HepG2 (cell line): ENCODE results near the gene ACSL4.

Source experiments
- AKNA ChIP-seq: sonication (generic); formaldehyde crosslinking; IDR thresholded peaks from 2 replicates; pipeline ENCODE4 v1.4.0; 2020; ENCODE audit warnings: missing genetic modification reagents, borderline replicate concordance
- EP300 ChIP-seq, 3 experiments: sonication (generic) in 1 of 3; formaldehyde crosslinking in 1 of 3; IDR thresholded peaks; 2 replicates each; pipeline versions ENCODE4 v1.5.1 to v1.6.1; 2011 to 2020; ENCODE audit warnings: low read depth in 2 of 3, low read length in 2 of 3, borderline replicate concordance in 1 of 3, improper control_type of control experiment in 1 of 3, mild to moderate bottlenecking in 1 of 3, missing genetic modification reagents in 1 of 3, moderate library complexity in 1 of 3
- POLR2AphosphoS5 ChIP-seq: IDR thresholded peaks from 2 replicates; pipeline ENCODE4 v1.6.1; 2012; ENCODE audit warnings: low read depth, low read length
- ZNF253 ChIP-seq: sonication (generic); formaldehyde crosslinking; IDR thresholded peaks from 2 replicates; pipeline ENCODE4 v1.8.0; 2022; ENCODE audit warnings: mild to moderate bottlenecking, missing genetic modification reagents, borderline replicate concordance
- ZNF772 ChIP-seq: sonication (generic); formaldehyde crosslinking; IDR thresholded peaks from 2 replicates; pipeline ENCODE4 v1.5.0; 2020; ENCODE audit warnings: mild to moderate bottlenecking, missing genetic modification reagents

DNA sequence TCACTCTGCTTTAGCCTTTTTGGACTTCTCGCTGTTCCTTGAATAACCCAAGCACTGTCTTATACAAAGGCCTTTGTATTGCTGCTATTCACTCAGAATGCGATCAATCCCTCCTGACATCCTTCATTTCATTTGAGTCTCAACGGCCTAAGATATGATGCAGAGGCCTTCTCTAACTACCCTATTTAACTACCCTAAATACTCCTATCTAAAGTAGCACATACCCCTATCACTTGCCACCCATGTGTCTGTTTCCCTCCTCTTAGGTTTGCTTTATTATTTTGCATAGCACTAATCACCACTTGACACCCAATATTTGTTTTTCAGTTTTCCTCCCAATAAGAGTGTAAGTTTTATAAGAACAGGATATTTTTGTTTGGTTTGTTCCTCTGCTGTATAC, 42.3 kb upstream of the ACSL4 start:
- TF ChIP-seq AKNA (no peak), ZNF253 (CRISPR knock-in tag) (no peak), EP300 (IDR thresholded peaks at IDR 0.05; ENCODE audit: low read depth in 2 of 2, low read length in 2 of 2) (no peak), EP300 (CRISPR knock-in tag; IDR thresholded peaks at IDR 0.05; ENCODE audit: borderline replicate concordance) (no peak), ZNF772 (CRISPR knock-in tag) (no peak), POLR2AphosphoS5 (no peak)
